Aortic smooth muscle cell (primary cell): ENCODE data around the gene ULK3. TPM values are rescaled to one million over a fixed set of nuclear protein-coding genes. Genes with fewer than 3 reads are reported as not detected.

Experiments
- total RNA-seq: library from RNA; depleted of rRNA; stranded (reverse); fragments of >200 nt; gene quantifications from 2 replicates; pipeline ENCODE4 v1.2.3, GENCODE V29; 2014

The ULK3 gene
- total RNA-seq: 13.1 and 15.3 TPM in 2 replicates

DNA sequence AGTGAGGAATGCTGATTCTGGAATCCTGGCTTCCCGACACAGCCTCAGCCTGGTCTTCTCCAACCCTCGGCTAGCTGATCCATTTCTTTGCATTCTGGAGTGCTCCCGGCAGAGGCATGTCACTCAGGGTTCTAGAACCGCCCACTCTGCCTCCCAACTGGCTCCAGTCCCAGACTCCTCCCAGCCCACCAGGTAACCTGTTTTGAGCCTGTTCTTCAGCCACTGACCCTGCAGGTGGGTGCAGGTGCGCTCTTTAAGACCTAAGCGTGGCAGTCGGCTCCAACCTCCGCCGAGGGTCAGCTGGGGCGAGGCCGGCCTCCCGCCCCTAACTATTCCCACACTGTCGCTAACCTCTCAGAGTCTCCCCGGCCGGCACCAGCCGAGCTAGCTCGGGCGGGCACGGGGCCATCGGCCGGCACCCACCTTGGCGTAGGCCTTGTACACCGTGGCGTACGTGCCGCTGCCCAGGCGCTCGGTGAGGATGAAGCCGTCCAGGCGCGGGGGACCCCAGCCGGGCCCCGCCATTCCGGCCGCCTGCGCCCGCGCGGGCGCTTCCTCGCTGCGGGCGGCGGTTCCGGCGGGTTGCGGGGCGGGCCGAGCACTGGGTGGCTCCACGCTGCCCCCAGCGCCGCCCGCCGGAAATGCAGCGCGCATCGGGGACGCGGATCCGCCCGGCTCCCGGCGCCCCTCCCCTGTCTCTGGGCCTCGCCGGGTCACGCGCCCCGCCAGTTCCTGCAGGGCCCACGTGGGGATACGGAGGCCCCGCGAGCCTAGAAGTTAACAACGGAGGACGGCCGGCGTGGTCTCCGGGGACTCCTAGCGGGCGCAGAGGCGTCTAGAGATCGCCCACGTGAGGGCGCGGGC is at the start of gene ULK3:
TSS of gene ULK3 (minus strand) at position 576 of the 864 bp plus-strand sequence. CDS start at position 525, 51 bp downstream.

GRCh38 chr15:74889883-74890664 is 47.1 kb upstream of the ULK3 start, which contains the start of gene MPI:
Gene MPI, plus strand, starts transcription at chr15:74890042. Its CDS starts 32 bp downstream, at chr15:74890074.

DNA sequence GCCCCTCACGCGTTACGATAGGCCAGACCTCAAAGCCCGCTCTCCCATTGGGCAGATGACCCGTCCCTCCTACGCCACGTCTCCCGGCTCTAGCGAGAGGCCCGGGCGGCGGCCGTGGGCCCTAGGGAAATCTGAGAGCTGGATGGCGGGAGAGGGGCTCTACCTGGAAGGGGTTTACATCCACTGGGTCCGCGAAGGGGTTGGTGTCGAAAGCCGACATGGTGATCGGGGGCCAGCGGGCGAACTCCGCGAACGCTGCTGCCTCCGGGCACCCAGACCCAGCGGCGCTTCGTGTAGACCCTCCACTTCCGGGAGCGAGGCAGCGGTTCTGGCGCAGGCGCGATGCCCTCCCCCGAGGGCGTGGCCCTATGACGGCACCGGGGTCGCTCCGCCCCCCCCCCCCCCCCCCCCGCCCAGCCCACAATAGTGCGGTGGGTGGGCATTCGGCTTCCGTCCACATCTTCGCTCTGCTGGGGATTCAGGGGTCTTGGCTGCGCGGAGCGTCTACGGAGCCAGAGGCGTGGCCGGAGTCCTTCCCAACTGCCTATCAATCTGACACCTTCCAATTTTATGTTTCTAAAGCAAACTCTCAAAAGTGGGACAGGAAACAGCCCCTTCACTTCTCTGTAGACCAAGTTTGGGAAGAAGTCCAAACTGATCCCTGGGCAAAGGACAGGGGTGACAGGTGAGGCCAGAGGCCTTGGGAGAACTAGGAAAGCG is 30.2 kb upstream of the ULK3 start, which contains the start of gene SCAMP2:
TSS of gene SCAMP2 (minus strand) at position 330 of the 720 bp plus-strand sequence. CDS start at position 220, 110 bp downstream.

GRCh38 chr15:74826364-74826819 is 16.6 kb downstream of the ULK3 start, which contains the start of gene CPLX3:
Gene CPLX3, plus strand, starts transcription at chr15:74826627. Its CDS starts 77 bp downstream, at chr15:74826704.

GRCh38 chr15:74812533-74812932 is 30.4 kb downstream of the ULK3 start, which contains the start of gene LMAN1L:
Gene LMAN1L, plus strand, starts transcription at chr15:74812835. Its CDS starts 20 bp downstream, at chr15:74812855.

Other genes with a start within 250 kb of the ULK3 start
- gene CLK3, start 227.3 kb downstream of the ULK3 start, total RNA-seq: 33.6 and 42.0 TPM in 2 replicates
- 8.9 and 10.9 TPM in 2 replicates for gene EDC3, start 147.1 kb downstream of the ULK3 start, total RNA-seq
- gene CYP1A1, start 117.6 kb downstream of the ULK3 start, total RNA-seq: 0.53 and 1.7 TPM in 2 replicates
- not detected in 2 replicates for gene CYP1A2, start 94.3 kb downstream of the ULK3 start, total RNA-seq
- gene CSK, start 61.1 kb downstream of the ULK3 start, total RNA-seq: 25.4 and 25.8 TPM in 2 replicates
- 0.13 and 0.25 TPM in 2 replicates for gene LMAN1L, start 30.3 kb downstream of the ULK3 start, total RNA-seq
- gene CPLX3, start 16.5 kb downstream of the ULK3 start, total RNA-seq: under 0.01 TPM in 1 of 2 replicates, not detected in the other
- gene SCAMP2, start 30.2 kb upstream of the ULK3 start, total RNA-seq: 15.2 and 17.0 TPM in 2 replicates
- 37.9 and 39.5 TPM in 2 replicates for gene MPI, start 46.9 kb upstream of the ULK3 start, total RNA-seq
- gene FAM219B, start 63.7 kb upstream of the ULK3 start, total RNA-seq: 38.2 and 38.7 TPM in 2 replicates
- 39.0 and 51.0 TPM in 2 replicates for gene COX5A, start 94.9 kb upstream of the ULK3 start, total RNA-seq
- 6.7 and 7.9 TPM in 2 replicates for gene RPP25, start 113.6 kb upstream of the ULK3 start, total RNA-seq
- 1.7 and 6.5 TPM in 2 replicates for gene SCAMP5, start 152.4 kb upstream of the ULK3 start, total RNA-seq
- 9.0 and 10.2 TPM in 2 replicates for gene PPCDC, start 180.4 kb upstream of the ULK3 start, total RNA-seq